H9 (cell line): ENCODE data around the gene TTBK1. TPM values are rescaled to one million over a fixed set of nuclear protein-coding genes. Genes with fewer than 3 reads are reported as not detected.

Source experiments
- DNase-seq: peaks from one replicate; pipeline ENCODE4 v3.0.0-alpha.2; 2017
- H2AFZ ChIP-seq: one replicate; pipeline ENCODE4 v1.6.1; 2013; ENCODE audit warnings: mild to moderate bottlenecking, low read length, control low read depth, moderate library complexity
- H2AK5ac ChIP-seq: 2 replicates; pipeline ENCODE4 v1.6.1; 2013; ENCODE audit warnings: low read length, control low read depth, mixed read lengths; ENCODE audit not compliant: insufficient read length
- H2BK120ac ChIP-seq: one replicate; pipeline ENCODE4 v1.6.1; 2013; ENCODE audit warnings: low read depth, mild to moderate bottlenecking, low read length, control low read depth, inconsistent platforms; ENCODE audit not compliant: poor library complexity, severe bottlenecking
- H2BK12ac ChIP-seq: 2 replicates; pipeline ENCODE4 v1.6.1; 2013; ENCODE audit warnings: low read length, control low read depth, mixed read lengths, low read depth; ENCODE audit not compliant: insufficient read length
- H2BK15ac ChIP-seq: 2 replicates; pipeline ENCODE4 v1.6.1; 2013; ENCODE audit warnings: low read depth, low read length, control low read depth
- H2BK20ac ChIP-seq: one replicate; pipeline ENCODE4 v1.6.1; 2013; ENCODE audit warnings: low read depth, mild to moderate bottlenecking, low read length, control low read depth, inconsistent platforms; ENCODE audit not compliant: poor library complexity, severe bottlenecking
- H2BK5ac ChIP-seq: 2 replicates; pipeline ENCODE4 v1.6.1; 2013; ENCODE audit warnings: low read length, control low read depth, mixed read lengths; ENCODE audit not compliant: insufficient read length
- H3K14ac ChIP-seq: 2 replicates; pipeline ENCODE4 v1.6.1; 2013; ENCODE audit warnings: low read length, control low read depth; ENCODE audit not compliant: insufficient read depth
- H3K18ac ChIP-seq: 2 replicates; pipeline ENCODE4 v1.6.1; 2013; ENCODE audit warnings: low read depth, mild to moderate bottlenecking, mixed read lengths, low read length, control low read depth; ENCODE audit not compliant: insufficient read length
- H3K23ac ChIP-seq: 2 replicates; pipeline ENCODE4 v1.6.1; 2013; ENCODE audit warnings: low read length, control low read depth, mixed read lengths, low read depth; ENCODE audit not compliant: insufficient read length
- H3K23me2 ChIP-seq: 2 replicates; pipeline ENCODE4 v1.6.1; 2013; ENCODE audit warnings: low read depth, mild to moderate bottlenecking, mixed read lengths, low read length, control low read depth; ENCODE audit not compliant: insufficient read length, poor library complexity, severe bottlenecking
- H3K27ac ChIP-seq: 2 replicates; pipeline ENCODE4 v1.5.1; 2013; ENCODE audit warnings: low read length, control low read depth, mixed read lengths, low read depth; ENCODE audit not compliant: insufficient read length
- H3K27me3 ChIP-seq: 2 replicates; pipeline ENCODE4 v1.6.1; 2013; ENCODE audit warnings: low read length, control low read depth, inconsistent platforms; ENCODE audit not compliant: insufficient read depth
- H3K4ac ChIP-seq: 2 replicates; pipeline ENCODE4 v1.6.1; 2013; ENCODE audit warnings: low read depth, mild to moderate bottlenecking, control low read depth, inconsistent platforms, low read length, moderate library complexity
- H3K4me1 ChIP-seq: 2 replicates; pipeline ENCODE4 v1.6.1; 2013; ENCODE audit warnings: low read length, control low read depth, inconsistent platforms; ENCODE audit not compliant: insufficient read depth
- H3K4me2 ChIP-seq: 2 replicates; pipeline ENCODE4 v1.6.1; 2013; ENCODE audit warnings: low read length, control low read depth, mixed read lengths; ENCODE audit not compliant: insufficient read length, insufficient read depth
- H3K56ac ChIP-seq: 2 replicates; pipeline ENCODE4 v1.6.1; 2013; ENCODE audit warnings: low read depth, mild to moderate bottlenecking, mixed read lengths, low read length, control low read depth; ENCODE audit not compliant: insufficient read length
- H3K79me1 ChIP-seq: 2 replicates; pipeline ENCODE4 v1.6.1; 2013; ENCODE audit warnings: low read depth, mild to moderate bottlenecking, moderate library complexity, low read length, control low read depth, inconsistent platforms; ENCODE audit not compliant: insufficient read depth, poor library complexity, severe bottlenecking
- H3K79me2 ChIP-seq: 2 replicates; pipeline ENCODE4 v1.6.1; 2013; ENCODE audit warnings: low read length, control low read depth, inconsistent platforms; ENCODE audit not compliant: insufficient read depth
- H3K9ac ChIP-seq: 2 replicates; pipeline ENCODE4 v1.6.1; 2013; ENCODE audit warnings: low read length, control low read depth, mixed read lengths; ENCODE audit not compliant: insufficient read length; ENCODE audit errors: extremely low read depth
- H3K9me3 ChIP-seq: one replicate; pipeline ENCODE4 v1.6.1; 2013; ENCODE audit warnings: low read depth, low read length, inconsistent platforms; ENCODE audit not compliant: control insufficient read depth
- H3T11ph ChIP-seq: one replicate; pipeline ENCODE4 v1.6.1; 2013; ENCODE audit warnings: mild to moderate bottlenecking, low read length, control low read depth, inconsistent platforms
- H4K20me1 ChIP-seq: one replicate; pipeline ENCODE4 v1.6.1; 2013; ENCODE audit not compliant: control insufficient read depth, insufficient read length, insufficient read depth
- H4K5ac ChIP-seq: 2 replicates; pipeline ENCODE4 v1.6.1; 2013; ENCODE audit warnings: low read depth, mild to moderate bottlenecking, mixed read lengths, low read length, control low read depth; ENCODE audit not compliant: insufficient read length
- H4K8ac ChIP-seq: replicated peaks from 2 replicates; pipeline ENCODE4 v1.6.1; 2013; ENCODE audit warnings: low read length, control low read depth, mixed read lengths, low read depth; ENCODE audit not compliant: insufficient read length
- H4K91ac ChIP-seq: 2 replicates; pipeline ENCODE4 v1.6.1; 2013; ENCODE audit warnings: low read depth, mild to moderate bottlenecking, moderate library complexity, mixed read lengths, low read length, control low read depth; ENCODE audit not compliant: insufficient read length
- H3K27ac Mint-ChIP-seq, 3 experiments: 2 replicates in 2 of 3; 3 replicates in 1 of 3; pipeline ENCODE4 v1.8.0; 2020 to 2021; ENCODE audit warnings: mixed read lengths in 3 of 3, mild to moderate bottlenecking in 1 of 3, moderate library complexity in 1 of 3
- H3K27me3 Mint-ChIP-seq: 2 replicates; pipeline ENCODE4 v1.8.0; 2021; ENCODE audit warnings: low read depth, mild to moderate bottlenecking, moderate library complexity, mixed read lengths
- H3K36me3 Mint-ChIP-seq, 3 experiments: 2 replicates in 2 of 3; 3 replicates in 1 of 3; pipeline ENCODE4 v1.8.0; 2020 to 2021; ENCODE audit warnings: low read depth in 3 of 3, mixed read lengths in 3 of 3; ENCODE audit not compliant: insufficient read depth in 1 of 3
- H3K4me1 Mint-ChIP-seq, 2 experiments: 2 replicates each; pipeline ENCODE4 v1.8.0; 2020; ENCODE audit warnings: mixed read lengths in 2 of 2
- H3K4me3 Mint-ChIP-seq, 2 experiments: 2 replicates in 1 of 2; 3 replicates in 1 of 2; pipeline ENCODE4 v1.8.0; 2020 to 2021; ENCODE audit warnings: mild to moderate bottlenecking in 2 of 2, mixed read lengths in 2 of 2, moderate library complexity in 1 of 2
- H3K9me3 Mint-ChIP-seq, 2 experiments: 2 replicates in 1 of 2; 3 replicates in 1 of 2; pipeline ENCODE4 v1.8.0; 2020; ENCODE audit warnings: mild to moderate bottlenecking in 2 of 2, mixed read lengths in 2 of 2, moderate library complexity in 1 of 2
- WGBS: extraction: QIAGEN DNeasy Blood & Tissue Kit; methylation state at CpG from one replicate; pipeline ENCODE4 v1.1.7; 2013; ENCODE audit warnings: missing lambda C conversion rate, low lambda C conversion rate, mixed read lengths; ENCODE audit not compliant: insufficient read length; ENCODE audit errors: extremely low coverage; 5-methylcytosine and 5-hydroxymethylcytosine counted together
- total RNA-seq: library from RNA; stranded (reverse); gene quantifications from 2 replicates; pipeline ENCODE4 v1.2.1, GENCODE V29; 2021
- TF ChIP-seq, protein P1 (sequence below): fragments of 200-600 bp; sonication (generic); conservative IDR thresholded peaks from 3 replicates; pipeline ENCODE4 v1.8.0; 2021; ENCODE audit warnings: antibody characterized with exemption, mild to moderate bottlenecking

The TTBK1 gene
- total RNA-seq, 1 experiment from 2014 or later, result 1.6 TPM

DNA sequence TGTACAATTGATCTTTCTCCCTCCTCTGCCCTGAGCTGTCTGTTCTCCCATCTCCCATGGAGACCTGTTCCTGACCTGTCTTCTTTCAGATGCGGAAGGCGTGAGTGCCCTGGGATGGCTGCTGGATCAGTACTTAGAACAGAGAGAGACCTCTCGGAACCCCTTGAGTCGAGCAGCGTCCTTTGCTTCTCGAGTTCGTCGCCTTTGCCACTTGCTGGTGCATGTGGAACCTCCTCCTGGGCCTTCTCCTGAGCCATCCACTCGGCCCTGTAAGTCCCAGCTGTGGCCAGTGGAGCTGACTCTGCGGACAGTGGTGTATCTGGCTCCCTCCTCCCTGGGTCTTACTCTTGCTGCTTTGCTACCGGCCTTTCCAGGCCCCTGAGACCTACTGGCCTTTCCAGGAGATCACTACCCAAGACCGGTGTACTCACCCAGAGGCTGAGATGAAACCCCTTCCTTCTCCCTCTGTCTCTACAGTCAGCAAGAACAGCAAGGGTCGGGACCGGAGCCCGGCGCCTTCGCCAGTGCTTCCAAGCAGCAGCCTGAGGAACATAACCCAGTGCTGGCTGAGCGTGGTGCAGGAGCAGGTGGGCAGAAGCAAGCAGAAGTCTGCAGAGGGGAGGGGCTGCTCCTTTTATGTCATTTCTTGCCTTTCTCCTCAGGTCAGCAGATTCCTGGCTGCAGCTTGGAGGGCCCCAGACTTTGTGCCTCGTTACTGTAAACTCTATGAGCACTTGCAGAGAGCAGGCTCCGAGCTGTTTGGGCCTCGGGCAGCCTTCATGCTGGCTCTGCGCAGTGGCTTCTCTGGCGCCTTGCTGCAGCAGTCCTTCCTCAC lies 38.8 kb upstream of the TTBK1 start:
- WGBS, result no CpG with 5 or more reads among the region's 23 CpGs
- Mint-ChIP-seq H3K9me3 (no peaks in the 10 kb centered on the region), H3K36me3 (no peaks in the 10 kb centered on the region; a peak in 3 of 7 replicates), H3K27me3 (no peaks in the 10 kb centered on the region; the same call in 1 of the 2 replicates), H3K4me3 (no peak overlapping the region), H3K4me1 (peaks cover 4 to 10% of the 10 kb centered on the region in 2 experiments; a peak in 3 of 4 replicates), H3K27ac (peak overlapping the region in 2 of 3 experiments; percentile 4 to 50; a peak in 3 of 7 replicates)
- Histone ChIP-seq H2AK5ac (no peak overlapping the region), H4K8ac (no peak overlapping the region), H2BK120ac (no peak overlapping the region), H3K23ac (no peak overlapping the region), H3K4me2 (no peak overlapping the region), H3K4ac (no peak overlapping the region), H3T11ph (no peak overlapping the region), H4K5ac (no peak overlapping the region), H2BK20ac (no peak overlapping the region), H3K23me2 (no peaks in the 10 kb centered on the region), H3K14ac (no peak overlapping the region), H2BK12ac (no peak overlapping the region), H3K56ac (no peak overlapping the region), H3K4me1 (no peaks in the 10 kb centered on the region), H4K91ac (no peak overlapping the region), H3K18ac (no peak overlapping the region), H3K27me3 (no peaks in the 10 kb centered on the region), H2AFZ (no peak overlapping the region), H2BK15ac (no peak overlapping the region), H2BK5ac (no peak overlapping the region), H3K27ac (no peak overlapping the region), H3K9me3 (no peaks in the 10 kb centered on the region), H3K79me2 (no peaks in the 10 kb centered on the region), H3K9ac (no peak overlapping the region), H3K79me1 (no peaks in the 10 kb centered on the region), H4K20me1 (no peaks in the 10 kb centered on the region)
- TF ChIP-seq, protein P1, sequence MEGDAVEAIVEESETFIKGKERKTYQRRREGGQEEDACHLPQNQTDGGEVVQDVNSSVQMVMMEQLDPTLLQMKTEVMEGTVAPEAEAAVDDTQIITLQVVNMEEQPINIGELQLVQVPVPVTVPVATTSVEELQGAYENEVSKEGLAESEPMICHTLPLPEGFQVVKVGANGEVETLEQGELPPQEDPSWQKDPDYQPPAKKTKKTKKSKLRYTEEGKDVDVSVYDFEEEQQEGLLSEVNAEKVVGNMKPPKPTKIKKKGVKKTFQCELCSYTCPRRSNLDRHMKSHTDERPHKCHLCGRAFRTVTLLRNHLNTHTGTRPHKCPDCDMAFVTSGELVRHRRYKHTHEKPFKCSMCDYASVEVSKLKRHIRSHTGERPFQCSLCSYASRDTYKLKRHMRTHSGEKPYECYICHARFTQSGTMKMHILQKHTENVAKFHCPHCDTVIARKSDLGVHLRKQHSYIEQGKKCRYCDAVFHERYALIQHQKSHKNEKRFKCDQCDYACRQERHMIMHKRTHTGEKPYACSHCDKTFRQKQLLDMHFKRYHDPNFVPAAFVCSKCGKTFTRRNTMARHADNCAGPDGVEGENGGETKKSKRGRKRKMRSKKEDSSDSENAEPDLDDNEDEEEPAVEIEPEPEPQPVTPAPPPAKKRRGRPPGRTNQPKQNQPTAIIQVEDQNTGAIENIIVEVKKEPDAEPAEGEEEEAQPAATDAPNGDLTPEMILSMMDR, result no peak
- DNase-seq, result no peak
